ENCODE measurements around the gene MET.

MET gene

DNA sequence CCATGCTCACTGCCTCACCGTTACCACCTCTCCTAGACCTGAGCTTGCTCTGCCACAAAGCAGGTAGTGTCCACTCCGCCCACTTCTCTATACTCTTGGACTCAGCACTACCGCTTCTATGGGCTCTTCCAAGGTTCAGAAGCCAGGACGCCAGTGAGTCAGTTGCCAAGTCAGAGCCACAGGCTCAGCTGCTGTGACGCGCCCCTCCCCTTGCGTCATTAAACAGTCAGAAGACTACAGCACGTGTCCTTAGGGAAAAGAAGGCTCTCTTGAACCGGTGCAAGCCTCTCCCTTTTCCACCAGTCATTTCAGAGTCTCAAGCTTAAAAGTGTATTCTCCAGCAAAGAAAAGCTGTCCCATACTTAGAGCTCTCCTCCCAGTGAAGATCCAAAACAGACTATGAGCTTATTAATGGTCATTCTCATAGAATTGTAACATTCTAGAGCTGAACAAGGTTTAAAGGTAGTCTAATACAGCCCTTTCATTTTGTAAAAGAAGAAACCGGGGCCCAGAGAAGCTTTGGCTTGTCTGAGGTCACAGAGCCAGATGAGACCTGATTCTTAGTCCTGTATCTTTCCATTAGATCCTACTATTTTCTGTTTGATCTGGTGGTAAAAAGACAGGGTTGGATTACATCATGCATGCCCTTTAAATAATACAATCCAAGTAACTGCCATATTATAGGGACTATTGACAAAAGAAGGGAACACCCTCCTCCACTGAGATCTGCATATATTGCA lies 40.9 kb upstream of the MET start (continued):
- TF ChIP-seq, protein P1, sequence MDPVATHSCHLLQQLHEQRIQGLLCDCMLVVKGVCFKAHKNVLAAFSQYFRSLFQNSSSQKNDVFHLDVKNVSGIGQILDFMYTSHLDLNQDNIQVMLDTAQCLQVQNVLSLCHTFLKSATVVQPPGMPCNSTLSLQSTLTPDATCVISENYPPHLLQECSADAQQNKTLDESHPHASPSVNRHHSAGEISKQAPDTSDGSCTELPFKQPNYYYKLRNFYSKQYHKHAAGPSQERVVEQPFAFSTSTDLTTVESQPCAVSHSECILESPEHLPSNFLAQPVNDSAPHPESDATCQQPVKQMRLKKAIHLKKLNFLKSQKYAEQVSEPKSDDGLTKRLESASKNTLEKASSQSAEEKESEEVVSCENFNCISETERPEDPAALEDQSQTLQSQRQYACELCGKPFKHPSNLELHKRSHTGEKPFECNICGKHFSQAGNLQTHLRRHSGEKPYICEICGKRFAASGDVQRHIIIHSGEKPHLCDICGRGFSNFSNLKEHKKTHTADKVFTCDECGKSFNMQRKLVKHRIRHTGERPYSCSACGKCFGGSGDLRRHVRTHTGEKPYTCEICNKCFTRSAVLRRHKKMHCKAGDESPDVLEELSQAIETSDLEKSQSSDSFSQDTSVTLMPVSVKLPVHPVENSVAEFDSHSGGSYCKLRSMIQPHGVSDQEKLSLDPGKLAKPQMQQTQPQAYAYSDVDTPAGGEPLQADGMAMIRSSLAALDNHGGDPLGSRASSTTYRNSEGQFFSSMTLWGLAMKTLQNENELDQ (tag by site-specific recombination; IDR thresholded peaks at IDR 0.05; ENCODE audit: low read depth) = no peak
- TF ChIP-seq ZNF16 (tag by site-specific recombination; IDR thresholded peaks at IDR 0.05; ENCODE audit: low read depth) = no peak
- TF ChIP-seq, protein P2, sequence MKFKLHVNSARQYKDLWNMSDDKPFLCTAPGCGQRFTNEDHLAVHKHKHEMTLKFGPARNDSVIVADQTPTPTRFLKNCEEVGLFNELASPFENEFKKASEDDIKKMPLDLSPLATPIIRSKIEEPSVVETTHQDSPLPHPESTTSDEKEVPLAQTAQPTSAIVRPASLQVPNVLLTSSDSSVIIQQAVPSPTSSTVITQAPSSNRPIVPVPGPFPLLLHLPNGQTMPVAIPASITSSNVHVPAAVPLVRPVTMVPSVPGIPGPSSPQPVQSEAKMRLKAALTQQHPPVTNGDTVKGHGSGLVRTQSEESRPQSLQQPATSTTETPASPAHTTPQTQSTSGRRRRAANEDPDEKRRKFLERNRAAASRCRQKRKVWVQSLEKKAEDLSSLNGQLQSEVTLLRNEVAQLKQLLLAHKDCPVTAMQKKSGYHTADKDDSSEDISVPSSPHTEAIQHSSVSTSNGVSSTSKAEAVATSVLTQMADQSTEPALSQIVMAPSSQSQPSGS (tag by site-specific recombination; IDR thresholded peaks at IDR 0.05; ENCODE audit: low read depth) = peak; percentile 55
- no peak for TF ChIP-seq ZNF707 (tag by site-specific recombination; IDR thresholded peaks at IDR 0.05)
- no peak for TF ChIP-seq ZNF221 (tag by site-specific recombination; IDR thresholded peaks at IDR 0.05; ENCODE audit: borderline replicate concordance)
- TF ChIP-seq ZFP41 (tag by site-specific recombination; IDR thresholded peaks at IDR 0.05; ENCODE audit: borderline replicate concordance) = no peak
- TF ChIP-seq KLF8 (tag by site-specific recombination; IDR thresholded peaks at IDR 0.05) = no peak; the same call in 1 of the 2 replicates
- TF ChIP-seq, protein P3, sequence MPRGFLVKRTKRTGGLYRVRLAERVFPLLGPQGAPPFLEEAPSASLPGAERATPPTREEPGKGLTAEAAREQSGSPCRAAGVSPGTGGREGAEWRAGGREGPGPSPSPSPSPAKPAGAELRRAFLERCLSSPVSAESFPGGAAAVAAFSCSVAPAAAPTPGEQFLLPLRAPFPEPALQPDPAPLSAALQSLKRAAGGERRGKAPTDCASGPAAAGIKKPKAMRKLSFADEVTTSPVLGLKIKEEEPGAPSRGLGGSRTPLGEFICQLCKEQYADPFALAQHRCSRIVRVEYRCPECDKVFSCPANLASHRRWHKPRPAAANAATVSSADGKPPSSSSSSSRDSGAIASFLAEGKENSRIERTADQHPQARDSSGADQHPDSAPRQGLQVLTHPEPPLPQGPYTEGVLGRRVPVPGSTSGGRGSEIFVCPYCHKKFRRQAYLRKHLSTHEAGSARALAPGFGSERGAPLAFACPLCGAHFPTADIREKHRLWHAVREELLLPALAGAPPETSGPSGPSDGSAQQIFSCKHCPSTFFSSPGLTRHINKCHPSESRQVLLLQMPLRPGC (tag by site-specific recombination; IDR thresholded peaks at IDR 0.05) = no peak
- no peak for TF ChIP-seq HOXC10 (CRISPR knock-in tag; IDR thresholded peaks at IDR 0.05)
- TF ChIP-seq ZNF544 (tag by site-specific recombination; IDR thresholded peaks at IDR 0.05) = no peak
- TF ChIP-seq ZNF560 (tag by site-specific recombination; IDR thresholded peaks at IDR 0.05; ENCODE audit: borderline replicate concordance) = no peak
- no peak for TF ChIP-seq SP3 (tag by site-specific recombination; IDR thresholded peaks at IDR 0.05)
- peak; percentile 41; the same call in 1 of the 2 replicates for TF ChIP-seq WT1 (tag by site-specific recombination; IDR thresholded peaks at IDR 0.05)
- TF ChIP-seq, protein P4, sequence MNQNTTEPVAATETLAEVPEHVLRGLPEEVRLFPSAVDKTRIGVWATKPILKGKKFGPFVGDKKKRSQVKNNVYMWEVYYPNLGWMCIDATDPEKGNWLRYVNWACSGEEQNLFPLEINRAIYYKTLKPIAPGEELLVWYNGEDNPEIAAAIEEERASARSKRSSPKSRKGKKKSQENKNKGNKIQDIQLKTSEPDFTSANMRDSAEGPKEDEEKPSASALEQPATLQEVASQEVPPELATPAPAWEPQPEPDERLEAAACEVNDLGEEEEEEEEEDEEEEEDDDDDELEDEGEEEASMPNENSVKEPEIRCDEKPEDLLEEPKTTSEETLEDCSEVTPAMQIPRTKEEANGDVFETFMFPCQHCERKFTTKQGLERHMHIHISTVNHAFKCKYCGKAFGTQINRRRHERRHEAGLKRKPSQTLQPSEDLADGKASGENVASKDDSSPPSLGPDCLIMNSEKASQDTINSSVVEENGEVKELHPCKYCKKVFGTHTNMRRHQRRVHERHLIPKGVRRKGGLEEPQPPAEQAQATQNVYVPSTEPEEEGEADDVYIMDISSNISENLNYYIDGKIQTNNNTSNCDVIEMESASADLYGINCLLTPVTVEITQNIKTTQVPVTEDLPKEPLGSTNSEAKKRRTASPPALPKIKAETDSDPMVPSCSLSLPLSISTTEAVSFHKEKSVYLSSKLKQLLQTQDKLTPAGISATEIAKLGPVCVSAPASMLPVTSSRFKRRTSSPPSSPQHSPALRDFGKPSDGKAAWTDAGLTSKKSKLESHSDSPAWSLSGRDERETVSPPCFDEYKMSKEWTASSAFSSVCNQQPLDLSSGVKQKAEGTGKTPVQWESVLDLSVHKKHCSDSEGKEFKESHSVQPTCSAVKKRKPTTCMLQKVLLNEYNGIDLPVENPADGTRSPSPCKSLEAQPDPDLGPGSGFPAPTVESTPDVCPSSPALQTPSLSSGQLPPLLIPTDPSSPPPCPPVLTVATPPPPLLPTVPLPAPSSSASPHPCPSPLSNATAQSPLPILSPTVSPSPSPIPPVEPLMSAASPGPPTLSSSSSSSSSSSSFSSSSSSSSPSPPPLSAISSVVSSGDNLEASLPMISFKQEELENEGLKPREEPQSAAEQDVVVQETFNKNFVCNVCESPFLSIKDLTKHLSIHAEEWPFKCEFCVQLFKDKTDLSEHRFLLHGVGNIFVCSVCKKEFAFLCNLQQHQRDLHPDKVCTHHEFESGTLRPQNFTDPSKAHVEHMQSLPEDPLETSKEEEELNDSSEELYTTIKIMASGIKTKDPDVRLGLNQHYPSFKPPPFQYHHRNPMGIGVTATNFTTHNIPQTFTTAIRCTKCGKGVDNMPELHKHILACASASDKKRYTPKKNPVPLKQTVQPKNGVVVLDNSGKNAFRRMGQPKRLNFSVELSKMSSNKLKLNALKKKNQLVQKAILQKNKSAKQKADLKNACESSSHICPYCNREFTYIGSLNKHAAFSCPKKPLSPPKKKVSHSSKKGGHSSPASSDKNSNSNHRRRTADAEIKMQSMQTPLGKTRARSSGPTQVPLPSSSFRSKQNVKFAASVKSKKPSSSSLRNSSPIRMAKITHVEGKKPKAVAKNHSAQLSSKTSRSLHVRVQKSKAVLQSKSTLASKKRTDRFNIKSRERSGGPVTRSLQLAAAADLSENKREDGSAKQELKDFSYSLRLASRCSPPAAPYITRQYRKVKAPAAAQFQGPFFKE (tag by site-specific recombination; IDR thresholded peaks at IDR 0.05; ENCODE audit: borderline replicate concordance) = no peak
- TF ChIP-seq ZNF600 (tag by site-specific recombination; IDR thresholded peaks at IDR 0.05) = peak; percentile 92
- TF ChIP-seq ZNF501 (tag by site-specific recombination; IDR thresholded peaks at IDR 0.05) = no peak
- TF ChIP-seq ZNF140 (tag by site-specific recombination; IDR thresholded peaks at IDR 0.05) = no peak
- TF ChIP-seq, protein P5, sequence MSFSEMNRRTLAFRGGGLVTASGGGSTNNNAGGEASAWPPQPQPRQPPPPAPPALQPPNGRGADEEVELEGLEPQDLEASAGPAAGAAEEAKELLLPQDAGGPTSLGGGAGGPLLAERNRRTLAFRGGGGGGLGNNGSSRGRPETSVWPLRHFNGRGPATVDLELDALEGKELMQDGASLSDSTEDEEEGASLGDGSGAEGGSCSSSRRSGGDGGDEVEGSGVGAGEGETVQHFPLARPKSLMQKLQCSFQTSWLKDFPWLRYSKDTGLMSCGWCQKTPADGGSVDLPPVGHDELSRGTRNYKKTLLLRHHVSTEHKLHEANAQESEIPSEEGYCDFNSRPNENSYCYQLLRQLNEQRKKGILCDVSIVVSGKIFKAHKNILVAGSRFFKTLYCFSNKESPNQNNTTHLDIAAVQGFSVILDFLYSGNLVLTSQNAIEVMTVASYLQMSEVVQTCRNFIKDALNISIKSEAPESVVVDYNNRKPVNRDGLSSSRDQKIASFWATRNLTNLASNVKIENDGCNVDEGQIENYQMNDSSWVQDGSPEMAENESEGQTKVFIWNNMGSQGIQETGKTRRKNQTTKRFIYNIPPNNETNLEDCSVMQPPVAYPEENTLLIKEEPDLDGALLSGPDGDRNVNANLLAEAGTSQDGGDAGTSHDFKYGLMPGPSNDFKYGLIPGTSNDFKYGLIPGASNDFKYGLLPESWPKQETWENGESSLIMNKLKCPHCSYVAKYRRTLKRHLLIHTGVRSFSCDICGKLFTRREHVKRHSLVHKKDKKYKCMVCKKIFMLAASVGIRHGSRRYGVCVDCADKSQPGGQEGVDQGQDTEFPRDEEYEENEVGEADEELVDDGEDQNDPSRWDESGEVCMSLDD (tag by site-specific recombination; IDR thresholded peaks at IDR 0.05) = no peak
- TF ChIP-seq, protein P6, sequence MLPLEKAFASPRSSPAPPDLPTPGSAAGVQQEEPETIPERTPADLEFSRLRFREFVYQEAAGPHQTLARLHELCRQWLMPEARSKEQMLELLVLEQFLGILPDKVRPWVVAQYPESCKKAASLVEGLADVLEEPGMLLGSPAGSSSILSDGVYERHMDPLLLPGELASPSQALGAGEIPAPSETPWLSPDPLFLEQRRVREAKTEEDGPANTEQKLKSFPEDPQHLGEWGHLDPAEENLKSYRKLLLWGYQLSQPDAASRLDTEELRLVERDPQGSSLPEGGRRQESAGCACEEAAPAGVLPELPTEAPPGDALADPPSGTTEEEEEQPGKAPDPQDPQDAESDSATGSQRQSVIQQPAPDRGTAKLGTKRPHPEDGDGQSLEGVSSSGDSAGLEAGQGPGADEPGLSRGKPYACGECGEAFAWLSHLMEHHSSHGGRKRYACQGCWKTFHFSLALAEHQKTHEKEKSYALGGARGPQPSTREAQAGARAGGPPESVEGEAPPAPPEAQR (tag by site-specific recombination; IDR thresholded peaks at IDR 0.05) = no peak
- TF ChIP-seq, protein P7, sequence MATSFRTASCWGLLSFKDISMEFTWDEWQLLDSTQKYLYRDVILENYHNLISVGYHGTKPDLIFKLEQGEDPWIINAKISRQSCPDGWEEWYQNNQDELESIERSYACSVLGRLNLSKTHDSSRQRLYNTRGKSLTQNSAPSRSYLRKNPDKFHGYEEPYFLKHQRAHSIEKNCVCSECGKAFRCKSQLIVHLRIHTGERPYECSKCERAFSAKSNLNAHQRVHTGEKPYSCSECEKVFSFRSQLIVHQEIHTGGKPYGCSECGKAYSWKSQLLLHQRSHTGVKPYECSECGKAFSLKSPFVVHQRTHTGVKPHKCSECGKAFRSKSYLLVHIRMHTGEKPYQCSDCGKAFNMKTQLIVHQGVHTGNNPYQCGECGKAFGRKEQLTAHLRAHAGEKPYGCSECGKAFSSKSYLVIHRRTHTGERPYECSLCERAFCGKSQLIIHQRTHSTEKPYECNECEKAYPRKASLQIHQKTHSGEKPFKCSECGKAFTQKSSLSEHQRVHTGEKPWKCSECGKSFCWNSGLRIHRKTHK (tag by site-specific recombination; IDR thresholded peaks at IDR 0.05) = no peak
- TF ChIP-seq SP2 (tag by site-specific recombination; IDR thresholded peaks at IDR 0.05) = no peak

Data from HEK293 (cell line).